AG04449 (cell line): ENCODE data around the gene CLDN9.

Source experiments
- CTCF ChIA-PET: fragments of 350-600 bp; formaldehyde crosslinking; extraction: SDS; loops from one replicate; lab custom pipeline; 2021; ENCODE audit warnings: antibody characterized with exemption; lab: Yijun Ruan, JAX
- POLR2A ChIA-PET: fragments of 400-600, 350-600 bp; formaldehyde crosslinking; extraction: SDS; loops from one replicate; lab custom pipeline; 2020; ENCODE audit warnings: antibody characterized with exemption, inconsistent platforms; lab: Yijun Ruan, JAX
- DNase-seq: peaks from one replicate; pipeline ENCODE4 v3.0.0-alpha.2; 2010; ENCODE audit warnings: low read depth, low spot score
- H3K4me3 ChIP-seq: 2 replicates; pipeline ENCODE4 v1.5.1; 2011; ENCODE audit warnings: low read depth, mild to moderate bottlenecking, control low read depth, low read length
- CTCF ChIP-seq: IDR thresholded peaks from one replicate; pipeline ENCODE4 v1.5.1; 2011; ENCODE audit warnings: mild to moderate bottlenecking, moderate library complexity, low read length, control low read depth, inconsistent platforms; ENCODE audit not compliant: insufficient read depth; ENCODE audit errors: missing control alignments

Gene CLDN9

GRCh38 chr16:2969545-2970521, 42.9 kb upstream of the CLDN9 start:
- ChIA-PET CTCF (interaction anchor here (0.9 to 1.9 kb wide), 6 partner anchors 8 to 53 kb away, joined by 3 to 12 read pairs (median 6); no protein-coding TSS in a partner anchor), POLR2A (interaction anchor here (0.9 kb wide), 1 partner anchor 51 kb away, joined by 3 read pairs; the partner anchor contains the start of gene TNFRSF12A)
- peak; percentile 68 for TF ChIP-seq CTCF
- DNase-seq: no peak
- H3K4me3 ChIP-seq: peak overlapping the region; percentile 61

GRCh38 chr16:2970563-2970962, 42.2 kb upstream of the CLDN9 start:
- ChIA-PET CTCF (interaction anchor here (0.9 to 3.2 kb wide), 7 partner anchors 7 to 54 kb away, joined by 3 to 17 read pairs (median 6); no protein-coding TSS in a partner anchor), POLR2A (no interaction called here)
- TF ChIP-seq CTCF: no peak
- H3K4me3 ChIP-seq: peak overlapping the region; percentile 61
- no peak for DNase-seq

GRCh38 chr16:2971134-2971984, 41.4 kb upstream of the CLDN9 start:
- no peak overlapping the region for H3K4me3 ChIP-seq
- TF ChIP-seq CTCF: no peak
- CTCF ChIA-PET: interaction anchor here (1.1 to 3.2 kb wide), 3 partner anchors 9 to 12 kb away, joined by 3 to 17 read pairs (median 10); partner anchors contain the start of gene PKMYT1
- DNase-seq: no peak
- POLR2A ChIA-PET: interaction anchor here (1.7 kb wide), 1 partner anchor 49 kb away, joined by 4 read pairs; the partner anchor contains the start of gene TNFRSF12A

- ChIA-PET CTCF (interaction anchor here (1.1 to 3.2 kb wide), 3 partner anchors 9 to 11 kb away, joined by 3 to 17 read pairs (median 10); partner anchors contain the start of gene PKMYT1), POLR2A (interaction anchor here (1.7 kb wide), 1 partner anchor 48 kb away, joined by 4 read pairs; the partner anchor contains the start of gene TNFRSF12A)
- H3K4me3 ChIP-seq: no peak overlapping the region
- no peak for DNase-seq
- TF ChIP-seq CTCF: no peak
Measured at GRCh38 chr16:2971985-2972784, 40.5 kb upstream of the CLDN9 start.

GRCh38 chr16:2973093-2973492, 39.6 kb upstream of the CLDN9 start:
- H3K4me3 ChIP-seq: no peak overlapping the region
- ChIA-PET CTCF (interaction anchor here (3.2 kb wide), 1 partner anchor 11 kb away, joined by 17 read pairs; no protein-coding TSS in a partner anchor), POLR2A (interaction anchor here (1.7 kb wide), 1 partner anchor 47 kb away, joined by 4 read pairs; the partner anchor contains the start of gene TNFRSF12A)
- TF ChIP-seq CTCF: no peak
- DNase-seq: no peak
